Activated naive CD4-positive, alpha-beta T cell (primary cell): Measurements from ENCODE around the gene CLASRP.

ENCODE experiments used
- DNase-seq, 4 experiments: peaks; one replicate each; lab custom pipeline; 2025; lab: John Stamatoyannopoulos, UW

Gene CLASRP

GRCh38 chr19:45063851-45064801, 25.3 kb downstream of the CLASRP start:
- DNase-seq: no peak

GRCh38 chr19:45066921-45067661, 28.2 kb downstream of the CLASRP start:
- DNase-seq: no peak

GRCh38 chr19:45068041-45068440, 29.2 kb downstream of the CLASRP start:
- no peak for DNase-seq

- no peak for DNase-seq
Observed at GRCh38 chr19:45069056-45069455, 30.2 kb downstream of the CLASRP start.

- no peak for DNase-seq
Observed at GRCh38 chr19:45070214-45070613, 31.4 kb downstream of the CLASRP start.

- no peak for DNase-seq
Observed at GRCh38 chr19:45070861-45071544, 32.2 kb downstream of the CLASRP start.

GRCh38 chr19:45071545-45071938, 32.7 kb downstream of the CLASRP start:
- no peak for DNase-seq

- DNase-seq: no peak
Observed at GRCh38 chr19:45071969-45072790, 33.3 kb downstream of the CLASRP start.

GRCh38 chr19:45074744-45075300, 36.0 kb downstream of the CLASRP start:
- DNase-seq: no peak

- DNase-seq: no peak
Observed at GRCh38 chr19:45075301-45076028, 36.6 kb downstream of the CLASRP start.

- peak; percentile 28 to 69 (median 34) for DNase-seq
Observed at GRCh38 chr19:45076029-45076850, 37.4 kb downstream of the CLASRP start, which contains the start of gene ZNF296. Gene ZNF296, minus strand, starts transcription at chr19:45076478. Its CDS starts 105 bp downstream, at chr19:45076373.

- no peak for DNase-seq
Observed at GRCh38 chr19:45076851-45077730, 38.2 kb downstream of the CLASRP start.

GRCh38 chr19:45078390-45079062, 39.7 kb downstream of the CLASRP start:
- no peak for DNase-seq

GRCh38 chr19:45079063-45079910, 40.4 kb downstream of the CLASRP start, which contains the start of gene GEMIN7:
Gene GEMIN7, plus strand, starts transcription at chr19:45079260. Its CDS starts 10,855 bp downstream, at chr19:45090115.
- peak; percentile 55 to 78 (median 60) for DNase-seq

- no peak for DNase-seq
Observed at GRCh38 chr19:45079911-45080370, 41.1 kb downstream of the CLASRP start.

- no peak for DNase-seq
Observed at GRCh38 chr19:45082170-45082569, 43.3 kb downstream of the CLASRP start.

GRCh38 chr19:45086480-45086879, 47.6 kb downstream of the CLASRP start:
- no peak for DNase-seq
